Measurements from ENCODE around the gene CCL28.

CCL28 gene

GRCh38 chr5:43358726-43359125 lies 53.5 kb downstream of the CCL28 start:
- TF ChIP-seq, protein P1, sequence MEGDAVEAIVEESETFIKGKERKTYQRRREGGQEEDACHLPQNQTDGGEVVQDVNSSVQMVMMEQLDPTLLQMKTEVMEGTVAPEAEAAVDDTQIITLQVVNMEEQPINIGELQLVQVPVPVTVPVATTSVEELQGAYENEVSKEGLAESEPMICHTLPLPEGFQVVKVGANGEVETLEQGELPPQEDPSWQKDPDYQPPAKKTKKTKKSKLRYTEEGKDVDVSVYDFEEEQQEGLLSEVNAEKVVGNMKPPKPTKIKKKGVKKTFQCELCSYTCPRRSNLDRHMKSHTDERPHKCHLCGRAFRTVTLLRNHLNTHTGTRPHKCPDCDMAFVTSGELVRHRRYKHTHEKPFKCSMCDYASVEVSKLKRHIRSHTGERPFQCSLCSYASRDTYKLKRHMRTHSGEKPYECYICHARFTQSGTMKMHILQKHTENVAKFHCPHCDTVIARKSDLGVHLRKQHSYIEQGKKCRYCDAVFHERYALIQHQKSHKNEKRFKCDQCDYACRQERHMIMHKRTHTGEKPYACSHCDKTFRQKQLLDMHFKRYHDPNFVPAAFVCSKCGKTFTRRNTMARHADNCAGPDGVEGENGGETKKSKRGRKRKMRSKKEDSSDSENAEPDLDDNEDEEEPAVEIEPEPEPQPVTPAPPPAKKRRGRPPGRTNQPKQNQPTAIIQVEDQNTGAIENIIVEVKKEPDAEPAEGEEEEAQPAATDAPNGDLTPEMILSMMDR (IDR thresholded peaks at IDR 0.05), result no peak

DNA sequence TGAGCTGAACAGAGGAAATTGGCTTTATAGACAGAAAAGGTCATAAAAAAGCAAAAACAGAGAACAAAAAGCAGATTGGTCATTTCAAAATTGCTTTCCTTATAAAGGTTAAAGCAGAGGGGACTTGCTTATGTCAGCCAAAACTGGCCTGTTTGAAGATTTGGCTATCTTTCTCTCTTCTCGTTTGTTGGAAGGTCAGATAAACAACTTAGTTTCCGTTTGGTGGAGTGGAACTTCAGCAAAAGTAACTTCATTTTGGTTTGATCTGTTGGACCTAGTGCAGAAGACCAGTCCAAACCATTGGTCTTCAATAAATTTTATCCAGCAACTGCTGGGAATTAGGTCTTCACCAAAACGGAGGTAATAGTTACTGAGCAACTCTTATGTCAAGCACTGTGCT lies 53.9 kb downstream of the CCL28 start:
- TF ChIP-seq, protein P1 (IDR thresholded peaks at IDR 0.05), result no peak

GRCh38 chr5:43357878-43358281 lies 54.3 kb downstream of the CCL28 start:
- TF ChIP-seq, protein P1 (IDR thresholded peaks at IDR 0.05), result no peak

DNA sequence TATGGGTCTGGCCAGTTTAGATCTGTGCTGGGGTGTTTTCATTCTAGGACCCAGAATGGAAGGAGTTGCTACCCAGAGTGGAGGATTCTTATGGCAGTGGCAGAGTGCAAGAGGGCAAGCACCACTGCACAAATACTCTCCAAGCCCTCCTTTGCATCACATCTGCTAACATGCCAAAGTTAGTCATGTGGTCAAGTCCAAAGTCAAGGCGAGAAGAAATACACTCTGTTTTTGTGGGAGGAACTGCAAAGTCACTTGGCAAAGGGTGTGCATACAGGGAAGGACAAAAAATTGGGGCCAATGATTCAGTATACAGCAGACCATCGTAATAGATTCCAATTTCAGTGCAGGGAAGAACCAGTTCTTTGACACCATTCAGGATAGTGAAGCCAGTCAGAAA lies 55.1 kb downstream of the CCL28 start:
- TF ChIP-seq, protein P1 (IDR thresholded peaks at IDR 0.05), result no peak

GRCh38 chr5:43354774-43355173 lies 57.4 kb downstream of the CCL28 start:
- TF ChIP-seq, protein P1 (IDR thresholded peaks at IDR 0.05), result no peak

DNA sequence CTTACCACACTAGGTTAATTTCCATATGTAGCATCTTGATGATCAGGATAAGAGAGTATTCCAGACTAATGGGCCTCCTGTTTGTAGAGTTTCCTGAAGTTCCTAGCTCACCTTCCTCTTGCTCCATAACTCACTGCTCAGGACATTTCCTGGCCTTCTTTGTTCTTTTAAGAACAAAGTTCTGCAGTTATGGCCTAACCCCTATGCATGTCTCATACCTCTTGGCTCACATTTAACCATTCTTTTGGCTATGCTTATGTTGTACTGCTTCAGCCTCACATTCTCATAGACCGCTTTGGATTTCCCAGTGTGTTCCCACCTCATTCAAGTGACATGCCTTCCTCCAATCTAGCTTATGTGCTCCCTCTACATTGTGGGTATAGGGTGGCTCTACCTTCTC lies 58.5 kb downstream of the CCL28 start:
- TF ChIP-seq, protein P1 (IDR thresholded peaks at IDR 0.05), result no peak

- TF ChIP-seq, protein P1 (IDR thresholded peaks at IDR 0.05), result no peak
Measured at GRCh38 chr5:43352915-43353314, 59.3 kb downstream of the CCL28 start.

GRCh38 chr5:43352131-43352530 lies 60.1 kb downstream of the CCL28 start:
- TF ChIP-seq, protein P1 (IDR thresholded peaks at IDR 0.05), result no peak

Data from LNCAP (cell line).